Stimulated activated CD8-positive, alpha-beta memory T cell treated with anti-CD3 and anti-CD28 coated beads, Interleukin-15, amount 100 ng/mL, for 48 hours (primary cell): ENCODE measurements around the gene ARFGEF3.

Experiments used
- DNase-seq, 2 donors: peaks; one replicate each; pipeline ENCODE4 v3.0.0-alpha.2; 2020; ENCODE audit warnings: low read depth in 2 of 2

Gene ARFGEF3

DNA sequence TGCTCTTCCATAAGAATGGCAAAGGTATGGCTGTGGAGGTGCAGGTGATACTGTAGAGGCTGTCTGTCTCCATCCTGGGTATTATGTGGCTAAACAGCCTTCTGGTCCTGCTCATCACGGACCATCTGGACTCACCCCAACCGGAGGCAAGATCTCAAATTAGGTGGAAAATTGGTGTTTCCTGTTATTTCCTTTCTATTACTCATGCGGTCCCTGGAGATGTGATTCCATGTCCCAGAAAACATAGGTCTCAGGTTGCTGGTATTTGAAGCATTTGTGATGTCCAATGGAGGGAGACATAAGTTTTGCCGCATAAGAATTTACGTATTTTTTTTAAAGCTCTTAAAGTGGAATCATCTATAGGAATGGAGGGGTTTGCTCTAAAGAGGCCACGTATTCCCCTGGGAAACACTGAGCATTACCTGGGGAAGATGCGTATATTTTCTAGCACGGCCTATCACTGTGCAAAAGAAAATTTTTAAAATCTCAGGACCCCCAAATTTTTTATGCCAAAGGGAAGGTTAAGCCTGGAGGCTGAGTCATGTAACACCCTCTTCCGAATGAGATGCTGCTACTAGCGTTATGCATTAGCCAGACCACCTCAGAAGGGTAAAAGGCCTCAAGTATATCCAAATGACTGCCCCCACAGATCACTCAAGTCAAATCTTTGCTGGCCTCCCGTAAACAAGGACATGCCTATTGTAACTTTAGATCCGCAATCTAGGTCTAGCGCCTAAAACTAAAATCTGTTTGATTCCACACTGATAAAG, 78.9 kb downstream of the ARFGEF3 start:
- DNase-seq: no peak

DNA sequence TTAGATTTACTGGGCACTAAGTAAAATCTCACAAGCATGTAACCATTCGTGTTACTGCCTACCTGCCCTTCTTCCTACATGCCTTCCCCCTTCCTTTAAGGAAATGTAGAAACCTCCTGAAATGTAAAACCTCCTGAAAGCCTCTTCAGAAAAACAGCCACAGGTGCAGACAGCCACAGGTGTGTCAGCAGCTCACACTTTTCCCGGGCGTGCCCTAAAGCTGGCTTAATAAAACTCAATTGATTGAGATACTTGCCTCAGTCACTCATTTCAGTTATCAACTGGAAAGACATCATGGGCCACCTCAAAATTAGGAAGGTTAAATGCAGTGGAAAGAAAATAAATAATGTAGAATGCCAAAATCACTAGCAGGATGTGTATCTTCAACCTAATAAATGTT, 79.6 kb downstream of the ARFGEF3 start:
- no peak for DNase-seq

DNA sequence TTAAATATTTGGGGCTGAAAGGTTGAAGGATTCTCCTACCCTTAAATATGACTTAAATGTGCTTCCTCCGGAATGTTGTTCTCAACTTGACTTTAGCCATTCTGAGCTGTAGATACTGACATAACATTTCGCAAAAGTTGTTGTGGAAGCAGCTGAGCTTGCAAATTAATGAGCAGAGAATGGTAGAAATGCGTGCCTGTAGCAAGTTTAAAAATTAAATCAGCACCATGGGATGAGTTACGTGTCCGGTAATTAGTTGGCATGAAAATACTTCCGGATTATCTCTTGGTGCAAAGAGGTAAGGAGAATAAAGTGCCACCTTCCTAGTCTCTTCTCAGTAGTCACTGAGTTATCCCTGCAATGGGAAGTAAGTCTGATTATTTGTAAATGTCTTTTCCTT, 80.2 kb downstream of the ARFGEF3 start:
- DNase-seq: no peak

DNA sequence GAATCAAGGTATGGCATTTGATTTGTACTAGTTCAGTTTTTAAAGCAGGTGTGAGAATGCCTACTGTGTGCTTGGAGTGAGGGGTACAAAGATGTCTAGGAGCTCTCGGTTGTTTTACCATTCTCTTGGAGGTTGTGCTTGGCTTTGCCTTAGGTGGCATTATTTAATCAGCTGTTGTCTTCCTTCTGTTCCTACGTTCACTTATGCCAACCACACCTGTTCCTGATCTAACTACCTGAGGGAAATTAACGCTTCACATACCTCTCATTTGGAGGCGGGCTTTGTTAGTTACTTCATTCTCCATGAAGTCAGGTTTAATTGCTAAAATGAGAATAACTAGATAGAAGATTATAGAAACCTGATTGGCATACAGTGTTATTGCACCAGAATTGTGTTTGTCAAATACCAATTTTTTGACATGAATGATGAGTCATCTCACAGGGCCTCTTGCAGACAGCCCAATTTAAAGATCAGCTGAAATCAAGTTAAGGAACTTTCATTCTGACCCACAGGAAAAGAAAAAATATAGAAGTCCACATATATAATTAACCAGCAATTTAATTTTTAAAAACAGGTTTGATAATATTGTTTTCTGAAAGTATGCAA, 81.4 kb downstream of the ARFGEF3 start:
- no peak for DNase-seq

DNA sequence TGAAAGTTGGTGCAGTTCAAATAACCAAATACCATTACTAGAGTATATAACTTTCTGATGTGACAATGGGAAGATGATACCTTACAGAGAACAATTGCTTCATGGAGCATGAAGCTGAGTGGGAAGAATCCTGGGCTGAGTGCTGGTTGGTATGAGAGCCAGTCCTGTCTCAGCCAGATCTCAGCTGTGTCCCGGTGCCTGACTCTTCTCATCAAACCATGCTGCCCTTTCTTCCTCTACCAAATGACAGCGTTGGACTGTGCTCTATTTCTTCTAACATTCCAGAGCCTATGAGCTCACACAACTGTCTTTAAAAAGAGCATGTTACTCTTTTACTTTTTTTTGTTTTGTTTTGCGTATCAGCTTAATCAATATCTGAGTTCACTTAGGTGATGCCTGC, 84.0 kb downstream of the ARFGEF3 start:
- no peak for DNase-seq

DNA sequence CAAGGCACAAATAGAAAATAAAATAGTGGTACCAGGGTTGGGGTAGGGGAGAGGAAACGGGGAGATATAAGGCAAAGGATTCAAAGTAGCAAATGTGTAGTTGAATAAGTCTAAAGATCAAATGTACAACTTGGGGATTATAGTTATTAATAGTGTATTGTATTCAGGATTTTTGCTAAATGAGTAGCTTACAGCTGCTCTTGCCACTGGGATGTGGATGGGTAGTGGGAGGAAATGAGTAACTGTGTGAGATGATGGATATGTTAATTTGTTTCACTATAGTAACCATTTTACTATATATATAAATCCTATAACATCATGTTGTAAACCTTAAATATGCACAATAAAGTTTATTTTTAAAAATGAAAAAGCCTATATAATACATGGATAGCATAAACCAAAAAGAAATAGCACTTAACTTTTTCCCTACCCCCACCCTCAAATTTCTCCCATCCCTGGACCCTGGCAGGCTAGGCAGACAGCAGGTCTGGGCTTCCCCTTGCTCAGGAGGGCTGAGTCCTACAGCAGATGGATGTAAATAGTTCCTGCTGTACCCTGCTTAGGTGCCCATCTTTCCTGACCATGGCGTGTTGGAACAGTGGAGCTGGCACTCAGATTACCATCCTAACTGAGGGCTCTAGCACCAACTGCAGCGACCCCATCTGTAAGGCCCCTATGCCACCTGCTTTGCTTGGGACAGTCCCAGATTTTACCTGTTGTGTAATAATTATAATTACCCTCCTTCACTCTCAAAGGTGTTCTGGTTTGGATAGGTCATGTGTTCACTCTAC, 85.1 kb downstream of the ARFGEF3 start:
- DNase-seq: no peak

DNA sequence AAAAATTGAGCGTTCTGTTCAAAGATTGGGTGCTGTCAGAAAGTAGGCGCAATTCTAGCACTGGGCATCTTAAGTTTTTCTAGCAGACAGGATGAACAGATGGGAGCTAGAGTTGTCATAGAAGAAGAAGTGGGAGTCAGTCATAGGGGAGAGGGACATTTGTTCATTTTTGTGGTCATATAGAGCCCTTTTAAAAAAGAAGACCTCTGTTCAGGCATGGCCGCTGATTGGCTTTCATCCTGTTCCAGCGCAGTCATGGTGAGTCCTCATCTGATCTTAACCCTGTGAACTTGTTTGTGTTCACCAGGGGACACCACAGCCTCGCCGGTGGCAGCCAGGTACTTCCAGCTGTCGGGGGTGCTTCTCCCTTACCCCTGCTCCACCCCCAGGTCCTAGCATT, 86.3 kb downstream of the ARFGEF3 start:
- DNase-seq: no peak

DNA sequence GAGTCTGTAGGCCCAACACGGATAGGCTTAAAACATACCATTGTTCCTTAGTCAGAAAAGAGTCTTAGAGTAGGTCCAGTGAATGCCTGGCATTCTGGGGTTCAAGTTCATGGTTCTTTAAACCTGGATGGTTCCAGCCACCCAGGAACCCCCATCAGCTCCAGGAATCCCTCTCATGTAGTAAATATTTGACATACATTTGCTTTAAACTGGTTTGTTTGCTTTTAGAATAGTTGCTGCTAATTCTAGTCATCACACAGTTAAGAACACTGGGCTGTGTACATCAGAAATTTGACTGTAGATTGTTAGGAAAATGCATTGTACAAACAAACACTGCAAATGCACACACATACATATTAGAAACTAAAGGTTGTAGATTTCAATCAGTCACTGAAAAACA, 87.1 kb downstream of the ARFGEF3 start:
- DNase-seq: no peak

DNA sequence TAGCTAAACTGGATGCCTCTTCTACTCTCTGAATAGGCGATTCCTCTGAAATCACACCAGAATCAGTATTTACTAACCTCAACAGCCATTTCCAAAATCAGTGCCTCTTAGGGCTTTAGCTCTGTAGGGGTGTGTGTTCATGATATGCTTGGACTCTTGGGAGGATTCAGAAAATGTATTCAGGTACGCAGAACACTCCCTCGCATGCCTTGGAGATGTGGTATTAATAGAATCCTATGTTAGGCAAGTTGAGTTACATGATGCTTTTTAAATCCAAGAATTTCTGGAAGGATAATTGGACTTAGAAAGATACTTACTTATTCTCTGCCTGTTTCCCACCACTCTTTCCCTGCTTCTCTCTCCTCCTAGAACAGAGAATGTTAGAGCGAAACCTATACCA, 88.3 kb downstream of the ARFGEF3 start:
- DNase-seq: no peak

DNA sequence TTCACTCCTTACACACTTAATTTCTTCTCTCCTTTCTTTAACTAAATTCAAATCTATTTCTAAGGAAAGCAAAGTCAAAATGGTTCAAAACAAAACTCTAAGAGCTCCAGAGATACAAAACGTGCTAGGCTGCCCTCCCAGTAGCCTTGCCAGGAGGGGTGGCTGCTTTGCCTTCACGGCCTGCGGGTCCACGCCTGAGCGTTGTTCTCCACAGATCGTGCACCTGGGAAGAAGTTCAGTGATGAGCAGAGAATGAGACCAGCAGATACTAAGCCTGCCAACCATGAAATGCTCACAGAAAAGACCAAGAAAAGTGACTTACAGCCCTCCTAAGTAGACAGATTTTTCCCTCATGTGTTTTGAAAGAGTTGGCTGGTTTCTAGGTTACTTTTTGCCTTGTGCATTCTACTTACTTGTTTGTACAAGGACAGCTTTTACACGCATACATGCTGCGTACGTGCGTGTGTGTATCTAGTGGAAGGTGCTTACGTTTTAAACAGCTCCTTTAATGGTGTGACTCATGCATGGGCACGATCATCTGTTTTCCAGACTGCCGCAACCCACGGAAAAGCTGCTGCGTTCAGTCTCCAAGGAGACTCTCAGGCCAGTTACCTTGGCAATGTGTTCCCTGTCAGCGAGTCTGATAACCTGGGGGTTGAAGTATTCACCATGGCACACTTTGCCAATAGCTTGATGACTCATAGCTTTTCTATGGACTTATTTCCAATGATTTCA, 88.9 kb downstream of the ARFGEF3 start:
- no peak for DNase-seq

DNA sequence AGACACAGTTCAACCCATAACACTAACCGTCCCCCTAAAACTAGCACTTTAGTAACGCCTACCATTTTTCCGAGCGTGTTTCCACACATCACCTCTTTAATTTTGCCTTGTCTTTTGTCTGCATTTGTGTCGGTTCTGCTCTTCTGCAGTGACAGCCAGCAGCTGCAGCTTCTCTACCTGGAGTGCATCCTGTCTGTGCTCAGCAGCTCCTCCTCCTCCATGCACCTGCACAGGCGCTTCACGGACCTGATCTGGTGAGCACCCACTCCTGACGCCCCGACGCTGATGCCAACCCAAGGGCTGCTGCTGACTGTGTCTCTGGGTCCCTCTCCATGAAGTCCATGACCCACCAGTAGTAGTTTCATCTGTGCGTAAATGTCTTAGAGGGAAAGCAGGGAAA, 92.0 kb downstream of the ARFGEF3 start:
- no peak for DNase-seq

DNA sequence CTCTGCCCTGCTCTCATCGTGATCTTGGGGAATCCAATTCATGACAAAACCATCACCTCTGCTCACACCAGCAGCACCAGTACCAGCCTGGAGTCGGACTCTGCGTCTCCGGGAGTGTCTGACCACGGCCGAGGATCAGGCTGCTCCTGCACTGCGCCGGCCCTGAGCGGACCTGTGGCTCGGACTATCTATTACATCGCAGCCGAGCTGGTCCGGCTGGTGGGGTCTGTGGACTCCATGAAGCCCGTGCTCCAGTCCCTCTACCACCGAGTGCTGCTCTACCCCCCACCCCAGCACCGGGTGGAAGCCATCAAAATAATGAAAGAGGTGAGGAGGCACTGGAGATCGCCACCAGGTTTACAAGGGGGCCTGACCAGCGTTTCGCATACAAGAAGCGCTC, 93.7 kb downstream of the ARFGEF3 start:
- no peak for DNase-seq

DNA sequence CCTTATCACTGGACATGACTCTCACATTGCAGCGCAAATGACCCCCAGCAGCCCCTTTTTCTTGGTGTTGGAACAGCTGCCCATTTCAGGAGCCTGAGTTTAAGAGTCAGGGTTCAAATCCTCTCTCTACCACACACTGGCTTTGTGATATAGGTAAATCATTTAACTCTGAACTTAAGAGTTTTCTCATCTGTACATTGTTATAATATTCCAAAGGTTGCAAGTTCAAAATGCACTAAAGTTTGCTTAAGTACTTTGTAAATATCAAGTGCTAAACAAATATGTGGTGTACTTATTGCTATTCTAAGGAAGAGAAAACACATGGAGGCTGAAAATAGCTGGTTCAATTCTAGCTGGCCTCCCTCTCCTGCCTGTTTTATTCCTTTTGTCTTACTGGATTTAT, 95.9 kb downstream of the ARFGEF3 start:
- no peak for DNase-seq

DNA sequence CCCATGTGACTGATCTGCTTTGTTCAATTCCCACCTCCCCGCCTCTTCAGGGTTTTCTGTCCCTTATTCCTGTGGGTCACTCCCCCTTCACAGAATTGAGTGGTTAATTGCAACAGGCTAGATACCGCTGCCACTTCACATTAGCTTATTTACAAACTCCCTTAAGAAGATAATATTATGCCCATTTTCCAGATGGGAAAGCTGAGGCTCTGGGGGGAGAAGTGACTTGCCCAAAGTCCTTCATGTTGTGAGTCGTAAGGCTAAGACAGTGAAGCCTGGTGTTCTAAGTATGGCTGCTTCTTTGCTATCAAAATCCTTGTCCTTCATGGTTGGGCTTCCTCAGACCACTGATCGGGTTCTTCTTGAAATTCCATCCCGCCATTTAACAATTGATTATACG, 96.5 kb downstream of the ARFGEF3 start:
- DNase-seq: no peak

DNA sequence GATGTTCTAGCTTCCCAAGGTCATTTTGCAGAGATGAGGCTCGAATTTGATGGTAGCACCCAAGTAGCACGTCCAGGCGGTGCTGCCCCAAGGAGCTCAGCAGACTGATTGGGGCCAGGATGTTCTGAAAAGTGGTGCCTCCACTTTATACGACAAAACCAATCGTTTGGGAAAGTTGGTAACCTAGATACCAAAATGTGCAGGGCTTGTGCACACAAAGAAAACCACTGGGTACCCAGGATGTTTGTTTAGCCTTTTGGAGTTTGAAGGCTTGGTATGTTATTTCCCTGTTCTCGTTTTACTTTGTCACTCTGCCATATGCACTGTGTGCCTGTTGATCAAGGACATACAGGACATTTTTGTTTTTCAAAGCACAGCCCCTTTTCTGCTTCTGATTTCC, 97.3 kb downstream of the ARFGEF3 start:
- DNase-seq: no peak

DNA sequence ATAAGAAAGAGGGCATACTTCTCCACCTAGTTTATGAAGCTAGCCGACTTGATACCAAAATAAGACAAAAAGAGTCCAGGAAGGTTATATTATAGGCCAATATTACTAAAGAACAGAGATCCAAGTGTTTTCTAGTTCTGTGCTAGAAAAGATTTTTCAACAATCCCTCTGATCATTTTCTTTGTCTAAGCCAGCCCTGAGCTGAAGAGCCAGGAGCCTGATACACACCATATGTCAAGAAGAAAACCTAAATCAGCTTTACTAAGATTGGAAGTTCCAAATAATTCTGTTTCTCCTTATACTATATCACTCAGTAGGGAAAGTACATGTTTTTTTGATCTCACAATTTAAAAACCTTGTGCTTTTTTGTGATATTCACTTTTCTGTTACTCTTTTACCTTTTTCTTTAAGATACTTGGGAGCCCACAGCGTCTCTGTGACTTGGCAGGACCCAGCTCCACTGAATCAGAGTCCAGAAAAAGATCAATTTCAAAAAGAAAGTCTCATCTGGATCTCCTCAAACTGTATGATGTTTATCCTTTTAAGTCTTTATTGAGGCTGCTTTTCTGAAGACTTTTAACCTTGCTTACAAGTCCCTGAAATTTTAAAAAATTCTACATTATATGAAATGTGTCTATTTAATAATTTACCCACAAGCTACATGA, 99.5 kb downstream of the ARFGEF3 start:
- DNase-seq: no peak

DNA sequence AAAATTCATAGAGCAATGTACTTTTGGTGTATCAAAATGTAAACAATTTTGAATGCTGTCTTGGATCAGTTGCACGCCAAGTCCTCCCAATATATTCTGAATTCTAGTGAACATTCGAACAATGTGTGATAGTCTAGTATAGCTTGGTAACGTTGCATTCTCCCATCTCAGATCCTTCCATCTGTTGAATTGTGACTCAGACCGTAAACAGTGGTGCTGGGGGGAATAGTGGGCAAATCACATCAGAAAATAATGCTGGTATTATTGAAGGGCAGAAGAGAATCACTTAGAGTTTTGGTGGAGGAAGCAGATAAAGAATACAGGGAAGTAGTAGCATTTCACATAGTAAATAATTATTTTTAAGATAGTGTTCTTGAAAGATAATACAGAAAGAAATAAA, 102.2 kb downstream of the ARFGEF3 start:
- DNase-seq: no peak

DNA sequence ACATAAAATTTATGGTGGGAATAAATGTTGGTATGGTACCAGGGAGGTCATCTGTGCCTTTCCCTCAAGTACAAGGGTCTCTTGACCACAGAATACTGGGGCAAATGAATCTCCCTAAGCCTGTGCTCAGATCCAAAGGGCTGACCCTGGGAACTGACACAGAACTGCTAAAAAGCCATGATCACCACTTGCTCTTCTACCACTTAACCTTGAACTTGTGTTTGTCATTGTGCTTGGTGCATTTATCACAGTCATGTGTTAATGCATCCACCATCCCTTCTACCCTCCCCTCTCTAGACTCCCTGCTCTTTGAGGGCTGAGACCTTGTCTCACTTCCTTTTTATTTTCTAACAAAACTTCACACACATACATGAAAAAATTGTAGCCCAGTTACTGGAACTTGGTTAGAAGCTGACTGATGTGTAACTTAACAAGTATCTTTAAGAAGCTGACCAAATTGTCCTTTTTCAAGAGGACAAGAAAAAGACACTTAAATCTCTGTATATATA, 102.7 kb downstream of the ARFGEF3 start:
- no peak for DNase-seq

DNA sequence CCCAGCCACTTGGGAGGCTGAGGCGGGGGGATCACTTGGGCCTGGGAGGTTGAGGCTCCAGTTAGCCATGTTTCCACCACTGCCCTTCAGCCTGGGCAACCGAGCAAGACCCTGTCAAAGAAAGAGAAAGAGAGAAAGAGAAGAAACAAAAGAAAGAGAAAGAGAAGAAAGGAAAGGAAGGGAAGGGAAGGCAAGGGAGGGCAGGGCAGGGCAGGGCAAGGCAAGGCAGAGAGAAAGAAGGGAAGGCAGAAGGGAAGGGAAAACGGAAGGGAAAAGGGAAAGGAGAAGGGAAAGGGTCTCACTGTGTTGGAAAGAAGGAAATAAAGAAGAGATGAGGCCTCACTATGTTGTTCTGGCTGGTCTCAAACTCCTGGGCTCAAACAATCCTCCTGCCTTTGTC, 104.4 kb downstream of the ARFGEF3 start:
- DNase-seq: no peak

DNA sequence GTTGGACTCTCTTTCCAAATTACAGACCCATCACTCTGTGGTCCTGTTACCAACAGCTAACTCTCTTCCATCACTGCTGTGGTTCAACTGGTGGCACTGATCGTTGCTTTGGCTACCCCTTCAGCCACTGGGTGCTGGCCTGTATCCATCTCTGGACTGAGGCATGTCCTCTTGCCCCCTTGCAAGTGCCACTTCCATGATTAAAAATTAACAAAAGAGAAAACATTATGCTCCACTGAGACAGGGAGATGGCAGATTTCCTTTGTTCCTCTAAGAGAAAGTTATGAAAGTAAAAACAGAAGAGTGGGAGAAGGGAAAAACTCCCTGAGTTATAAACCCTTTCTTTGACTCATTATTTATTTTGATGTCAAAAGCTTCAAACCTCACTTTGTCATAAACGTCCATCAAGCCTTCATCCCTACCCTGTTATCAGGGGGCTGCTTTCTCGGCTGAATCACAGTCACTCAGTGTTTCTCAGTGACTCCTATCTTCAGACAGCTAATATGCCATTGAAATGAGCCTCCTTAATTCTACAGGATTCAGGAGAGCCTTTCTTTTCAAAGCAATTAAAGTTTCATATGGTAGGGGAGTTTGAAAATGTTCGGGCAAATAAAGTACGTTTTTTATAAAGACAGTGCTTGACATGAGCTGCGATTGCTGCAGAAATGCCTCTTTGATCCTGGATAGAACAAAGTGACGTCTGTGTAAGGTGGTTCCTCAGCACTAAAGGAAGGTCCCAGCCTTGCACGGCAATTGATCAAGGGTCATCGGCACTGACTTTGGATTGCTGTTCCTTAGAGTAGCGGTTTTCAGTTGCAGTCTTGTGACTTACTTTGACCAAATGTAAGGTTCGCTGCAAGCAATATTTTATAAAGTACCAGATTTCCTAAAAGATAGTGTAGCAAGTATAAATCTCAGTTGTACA, 106.5 kb downstream of the ARFGEF3 start:
- no peak for DNase-seq
